ENCODE data around the gene TACR2. TPM values are rescaled to one million over a fixed set of nuclear protein-coding genes. Genes with fewer than 3 reads are reported as not detected.

The TACR2 gene
- total and polyA plus RNA-seq, 2 donors (not counting 3 experiments of a cell fraction or from before 2014, with no cell fraction given): 0.19 TPM; not detected in 1

GRCh38 chr10:69360485-69361302 is 56.0 kb downstream of the TACR2 start:
- Histone ChIP-seq H2AFZ (ENCODE audit: low read depth, low read length) (no peak overlapping the region), H3K9ac (replicated peaks; ENCODE audit: extremely low read depth, insufficient read depth, low read length) (no peak overlapping the region), H3K79me2 (ENCODE audit: control insufficient read depth, insufficient read depth, low read length) (peaks cover 20% of the 10 kb centered on the region), H3K4me3 (replicated peaks in 1 of 3; ENCODE audit: insufficient read depth in 1 of 3, low read depth in 1 of 3, low read length in 3 of 3) (no peak overlapping the region), H4K20me1 (replicated peaks; ENCODE audit: control insufficient read depth, extremely low read depth, insufficient read depth, low read length) (no peaks in the 10 kb centered on the region), H3K4me1 (ENCODE audit: control insufficient read depth, extremely low read depth, insufficient read depth, low read length) (peaks cover 28% of the 10 kb centered on the region), H3K9me1 (replicated peaks; ENCODE audit: control insufficient read depth, extremely low read depth, insufficient read depth, low read length) (no peaks in the 10 kb centered on the region), H3K4me2 (ENCODE audit: insufficient read depth, low read length) (no peak overlapping the region), H3K27me3 (ENCODE audit: control insufficient read depth in 2 of 2, insufficient read depth in 2 of 2, low read length in 2 of 2) (no peaks in the 10 kb centered on the region), H3K9me3 (replicated peaks; ENCODE audit: control insufficient read depth, insufficient read depth, low read length) (no peaks in the 10 kb centered on the region), H3K36me3 (ENCODE audit: control insufficient read depth in 2 of 2, extremely low read depth in 1 of 2, insufficient read depth in 2 of 2, low read length in 2 of 2) (peaks cover 0 to 2% of the 10 kb centered on the region in 2 experiments), H3K27ac (ENCODE audit: insufficient read depth, low read depth, low read length) (peak overlapping the region; percentile 35)
- no TSS peak for BruUV-seq (replicated peaks)
- DNase-seq (ENCODE audit: low read depth, low spot score) (peak; percentile 40), FAIRE-seq (peak; percentile 89)
- ChIA-PET CTCF (interaction anchor here (1.0 kb wide), 1 partner anchor 17 kb away, joined by 3 read pairs; no protein-coding TSS in a partner anchor), POLR2A (no interaction called here)
- dilution Hi-C loops (cut with MboI; ENCODE audit: extremely low pct_ligation_motif_present, low sequenced_read_pairs): loop anchor here (10.0 kb wide), 1 partner anchor 46 kb away; no protein-coding TSS in a partner anchor
- TF ChIP-seq POLR2A (IDR thresholded peaks at IDR 0.05; ENCODE audit: low read depth, low read length): no peak
- no peak for TF ChIP-seq MYC (IDR thresholded peaks at IDR 0.05; ENCODE audit: low read depth, low read length)
- no peak for TF ChIP-seq JUN (IDR thresholded peaks at IDR 0.05; ENCODE audit: borderline replicate concordance, insufficient read depth, insufficient read length, low read depth)
- no peak for TF ChIP-seq FOS (IDR thresholded peaks at IDR 0.05; ENCODE audit: borderline replicate concordance, insufficient read depth, low read length)
- TF ChIP-seq GATA2 (IDR thresholded peaks at IDR 0.05; ENCODE audit: insufficient read depth, insufficient read length, low read depth, low read length): no peak
- TF ChIP-seq MAX (IDR thresholded peaks at IDR 0.05; ENCODE audit: insufficient read depth, insufficient read length): no peak
- no peak for TF ChIP-seq POLR2AphosphoS5 (IDR thresholded peaks at IDR 0.05; ENCODE audit: insufficient read depth, low read depth, low read length)
- TF ChIP-seq, protein P1, sequence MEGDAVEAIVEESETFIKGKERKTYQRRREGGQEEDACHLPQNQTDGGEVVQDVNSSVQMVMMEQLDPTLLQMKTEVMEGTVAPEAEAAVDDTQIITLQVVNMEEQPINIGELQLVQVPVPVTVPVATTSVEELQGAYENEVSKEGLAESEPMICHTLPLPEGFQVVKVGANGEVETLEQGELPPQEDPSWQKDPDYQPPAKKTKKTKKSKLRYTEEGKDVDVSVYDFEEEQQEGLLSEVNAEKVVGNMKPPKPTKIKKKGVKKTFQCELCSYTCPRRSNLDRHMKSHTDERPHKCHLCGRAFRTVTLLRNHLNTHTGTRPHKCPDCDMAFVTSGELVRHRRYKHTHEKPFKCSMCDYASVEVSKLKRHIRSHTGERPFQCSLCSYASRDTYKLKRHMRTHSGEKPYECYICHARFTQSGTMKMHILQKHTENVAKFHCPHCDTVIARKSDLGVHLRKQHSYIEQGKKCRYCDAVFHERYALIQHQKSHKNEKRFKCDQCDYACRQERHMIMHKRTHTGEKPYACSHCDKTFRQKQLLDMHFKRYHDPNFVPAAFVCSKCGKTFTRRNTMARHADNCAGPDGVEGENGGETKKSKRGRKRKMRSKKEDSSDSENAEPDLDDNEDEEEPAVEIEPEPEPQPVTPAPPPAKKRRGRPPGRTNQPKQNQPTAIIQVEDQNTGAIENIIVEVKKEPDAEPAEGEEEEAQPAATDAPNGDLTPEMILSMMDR (IDR thresholded peaks at IDR 0.05; ENCODE audit: extremely low read depth in 1 of 2, insufficient read depth in 1 of 2, low read depth in 1 of 2, low read length in 2 of 2): no peak
- TF ChIP-seq EZH2 (IDR thresholded peaks at IDR 0.05; ENCODE audit: borderline replicate concordance, low read depth, low read length, severe bottlenecking): no peak
- intact Hi-C loops (cut with micrococcal nuclease): no loop called here

Data from endothelial cell of umbilical vein (primary cell).